H1 (cell line): ENCODE data around the gene CACNA1C. TPM values are rescaled to one million over a fixed set of nuclear protein-coding genes. Genes with fewer than 3 reads are reported as not detected.
A peak's percentile ranks its signal among the peaks of the same experiment; 100 is the strongest.

Experiments
- CTCF ChIA-PET: fragments of 300-600 bp; sonication (Branson Sonifier 250); formaldehyde crosslinking; loops from one replicate; lab custom pipeline; 2021; ENCODE audit not compliant: partially characterized antibody; lab: Charles Lee
- POLR2A ChIA-PET: fragments of 300-600 bp; sonication (Branson Sonifier 250); formaldehyde crosslinking; loops from one replicate; lab custom pipeline; 2021; ENCODE audit warnings: inconsistent platforms; ENCODE audit not compliant: partially characterized antibody; lab: Charles Lee
- DNase-seq, 2 experiments: peaks; one replicate each; pipeline versions ENCODE4 v3.0.0 to v3.0.0-alpha.2; 2010 to 2022; ENCODE audit warnings: low spot score in 2 of 2, low read depth in 1 of 2, mixed read lengths in 1 of 2
- FAIRE-seq: peaks from 2 replicates; lab custom pipeline; 2011; peaks lifted over from hg19 to GRCh38; lab: Jason Lieb, UNC
- H2AFZ ChIP-seq: 2 replicates; pipeline ENCODE4 v1.8.1; 2012; ENCODE audit warnings: low read length, inconsistent platforms
- H2AK5ac ChIP-seq: 2 replicates; pipeline ENCODE4 v1.6.1; 2013; ENCODE audit warnings: low read depth, low read length
- H2BK120ac ChIP-seq: replicated peaks from 2 replicates; pipeline ENCODE3; 2013; ENCODE audit warnings: low read depth, low read length, inconsistent platforms
- H2BK12ac ChIP-seq: 2 replicates; pipeline ENCODE4 v1.6.1; 2013; ENCODE audit warnings: low read depth, low read length
- H2BK15ac ChIP-seq: 2 replicates; pipeline ENCODE4 v1.6.1; 2013; ENCODE audit warnings: low read length
- H2BK20ac ChIP-seq: 2 replicates; pipeline ENCODE4 v1.6.1; 2013; ENCODE audit warnings: low read length
- H2BK5ac ChIP-seq: 2 replicates; pipeline ENCODE4 v1.6.1; 2013; ENCODE audit warnings: low read depth, low read length
- H3K14ac ChIP-seq: 2 replicates; pipeline ENCODE4 v1.6.1; 2013; ENCODE audit warnings: inconsistent platforms; ENCODE audit not compliant: insufficient read length
- H3K18ac ChIP-seq: 2 replicates; pipeline ENCODE4 v1.6.1; 2013; ENCODE audit warnings: low read length; ENCODE audit errors: extremely low read depth
- H3K23ac ChIP-seq: 2 replicates; pipeline ENCODE4 v1.6.1; 2013; ENCODE audit warnings: inconsistent platforms; ENCODE audit not compliant: insufficient read length
- H3K23me2 ChIP-seq: 2 replicates; pipeline ENCODE4 v1.6.1; 2013; ENCODE audit warnings: low read depth, low read length
- H3K27ac ChIP-seq: 2 replicates; pipeline ENCODE4 v1.6.1; 2011; ENCODE audit warnings: low read depth, low read length, inconsistent platforms
- H3K27me3 ChIP-seq, 4 experiments: replicated peaks in 1 of 4; 1 replicate in 1 of 4; 2 replicates in 3 of 4; pipeline versions ENCODE4 v1.6.1 to v1.8.1; 2011 to 2013; ENCODE audit warnings: low read length in 3 of 4, mild to moderate bottlenecking in 3 of 4, inconsistent platforms in 2 of 4, mixed read lengths in 2 of 4, moderate library complexity in 1 of 4; ENCODE audit not compliant: control insufficient read depth in 3 of 4, insufficient read depth in 3 of 4; ENCODE audit errors: extremely low read depth in 1 of 4
- H3K36me3 ChIP-seq, 4 experiments: 2 replicates each; pipeline versions ENCODE4 v1.6.1 to v1.8.1; 2011 to 2013; ENCODE audit warnings: mild to moderate bottlenecking in 4 of 4, low read length in 3 of 4, moderate library complexity in 2 of 4, control low read depth in 1 of 4, inconsistent platforms in 1 of 4; ENCODE audit not compliant: insufficient read depth in 4 of 4, control insufficient read depth in 2 of 4
- H3K4ac ChIP-seq: replicated peaks from 2 replicates; pipeline ENCODE3; 2013; ENCODE audit warnings: low read length, low read depth, mixed read lengths, inconsistent platforms; ENCODE audit not compliant: insufficient read length
- H3K4me1 ChIP-seq, 4 experiments: replicated peaks in 1 of 4; 1 replicate in 1 of 4; 2 replicates in 3 of 4; pipeline versions ENCODE4 v1.6.1 to v1.8.1; 2011 to 2013; ENCODE audit warnings: low read length in 3 of 4, inconsistent platforms in 2 of 4, mixed read lengths in 1 of 4; ENCODE audit not compliant: insufficient read depth in 4 of 4, control insufficient read depth in 3 of 4
- H3K4me2 ChIP-seq, 2 experiments: 2 replicates each; pipeline versions ENCODE4 v1.6.1 to v1.8.1; 2011 to 2013; ENCODE audit warnings: low read depth in 2 of 2, low read length in 2 of 2, control low read depth in 1 of 2, inconsistent platforms in 1 of 2, mild to moderate bottlenecking in 1 of 2; ENCODE audit not compliant: insufficient read depth in 1 of 2
- H3K4me3 ChIP-seq, 4 experiments: fragments of 200-600, 300-600 bp in 1 of 4; sonication (generic), shearing (Covaris generic), sonication (Bioruptor Twin) in 1 of 4; 2 replicates each; pipeline versions ENCODE4 v1.5.1 to v1.8.1; 2011 to 2016; ENCODE audit warnings: low read length in 4 of 4, low read depth in 3 of 4, control low read depth in 2 of 4, inconsistent platforms in 2 of 4, mild to moderate bottlenecking in 2 of 4, mixed read lengths in 1 of 4, moderate library complexity in 1 of 4; ENCODE audit not compliant: insufficient read depth in 2 of 4; ENCODE audit errors: extremely low read depth in 1 of 4
- H3K56ac ChIP-seq: replicated peaks from 2 replicates; pipeline ENCODE3; 2013; ENCODE audit warnings: low read depth, mild to moderate bottlenecking, mixed read lengths, low read length, inconsistent platforms; ENCODE audit not compliant: insufficient read length
- H3K79me1 ChIP-seq: 2 replicates; pipeline ENCODE4 v1.6.1; 2013; ENCODE audit warnings: low read depth, low read length, control low read depth
- H3K79me2 ChIP-seq, 2 experiments: 2 replicates each; pipeline versions ENCODE4 v1.6.1 to v1.8.1; 2012 to 2013; ENCODE audit warnings: low read length in 2 of 2, mild to moderate bottlenecking in 2 of 2, inconsistent platforms in 1 of 2; ENCODE audit not compliant: insufficient read depth in 2 of 2, control insufficient read depth in 1 of 2
- H3K9ac ChIP-seq, 4 experiments: replicated peaks in 1 of 4; 1 replicate in 1 of 4; 2 replicates in 3 of 4; pipeline versions ENCODE4 v1.6.1 to v1.8.1; 2011 to 2013; ENCODE audit warnings: low read depth in 3 of 4, low read length in 3 of 4, control low read depth in 2 of 4, mild to moderate bottlenecking in 2 of 4, moderate library complexity in 2 of 4, inconsistent platforms in 1 of 4; ENCODE audit errors: extremely low read depth in 1 of 4
- H3K9me3 ChIP-seq, 2 experiments: 2 replicates each; pipeline versions ENCODE4 v1.6.1 to v1.8.1; 2012 to 2013; ENCODE audit warnings: mild to moderate bottlenecking in 2 of 2, moderate library complexity in 2 of 2, control low read depth in 1 of 2, inconsistent platforms in 1 of 2, low read depth in 1 of 2, low read length in 1 of 2, mixed read lengths in 1 of 2; ENCODE audit not compliant: insufficient read depth in 2 of 2
- H4K20me1 ChIP-seq, 2 experiments: replicated peaks in 1 of 2; 2 replicates each; pipeline versions ENCODE3 to v1.8.1; 2011 to 2013; ENCODE audit warnings: inconsistent platforms in 2 of 2, low read length in 2 of 2, mild to moderate bottlenecking in 1 of 2; ENCODE audit not compliant: insufficient read depth in 2 of 2, control insufficient read depth in 1 of 2
- H4K5ac ChIP-seq: 2 replicates; pipeline ENCODE4 v1.6.1; 2013; ENCODE audit warnings: low read length, low read depth, mixed read lengths, inconsistent platforms; ENCODE audit not compliant: insufficient read length
- H4K8ac ChIP-seq: 2 replicates; pipeline ENCODE4 v1.8.0; 2013; ENCODE audit warnings: mild to moderate bottlenecking, moderate library complexity, low read length, inconsistent platforms; ENCODE audit not compliant: insufficient read depth; ENCODE audit errors: extremely low read depth
- H4K91ac ChIP-seq: replicated peaks from 2 replicates; pipeline ENCODE3; 2013; ENCODE audit warnings: low read length, mixed read lengths, inconsistent platforms; ENCODE audit not compliant: insufficient read length
- ATF3 ChIP-seq: IDR thresholded peaks from 2 replicates; pipeline ENCODE4 v1.6.1; 2011; ENCODE audit warnings: low read depth, mild to moderate bottlenecking, low read length; ENCODE audit not compliant: insufficient read depth
- EP300 ChIP-seq, 2 experiments: IDR thresholded peaks; 1 replicate in 1 of 2; 2 replicates in 1 of 2; pipeline ENCODE4 v1.6.1; 2011 to 2012; ENCODE audit warnings: low read depth in 2 of 2, low read length in 2 of 2, mild to moderate bottlenecking in 2 of 2, borderline replicate concordance in 1 of 2, inconsistent platforms in 1 of 2, moderate library complexity in 1 of 2
- KDM1A ChIP-seq: fragments of 200-600, 300-600 bp; sonication (generic); IDR thresholded peaks from 2 replicates; pipeline ENCODE4 v1.7.1; 2016; ENCODE audit warnings: mild to moderate bottlenecking, low read length, borderline replicate concordance
- MAX ChIP-seq: IDR thresholded peaks from 2 replicates; pipeline ENCODE4 v1.6.1; 2012; ENCODE audit warnings: inconsistent platforms
- NRF1 ChIP-seq: IDR thresholded peaks from 2 replicates; pipeline ENCODE4 v1.6.1; 2011; ENCODE audit warnings: mild to moderate bottlenecking, low read depth, low read length, improper control_type of control experiment
- PHF8 ChIP-seq: fragments of 200-600 bp; sonication (generic); conservative IDR thresholded peaks from 2 replicates; pipeline ENCODE4 v1.7.1; 2012; ENCODE audit warnings: low read depth, mild to moderate bottlenecking, inconsistent platforms, low read length, moderate library complexity
- RAD21 ChIP-seq, 2 experiments: IDR thresholded peaks in 1 of 2; conservative IDR thresholded peaks in 1 of 2; 2 replicates each; pipeline ENCODE4 v1.6.1; 2011; ENCODE audit warnings: low read depth in 2 of 2, low read length in 2 of 2, improper control_type of control experiment in 1 of 2, inconsistent platforms in 1 of 2, mild to moderate bottlenecking in 1 of 2, moderate library complexity in 1 of 2
- RFX5 ChIP-seq: IDR thresholded peaks from 2 replicates; pipeline ENCODE4 v1.6.1; 2011; ENCODE audit warnings: low read depth, low read length, improper control_type of control experiment, borderline replicate concordance
- SIN3A ChIP-seq, 2 experiments: IDR thresholded peaks in 1 of 2; conservative IDR thresholded peaks in 1 of 2; 2 replicates each; pipeline ENCODE4 v1.6.1; 2011 to 2012; ENCODE audit warnings: low read length in 2 of 2, improper control_type of control experiment in 1 of 2, low read depth in 1 of 2, mild to moderate bottlenecking in 1 of 2
- TBP ChIP-seq: IDR thresholded peaks from 2 replicates; pipeline ENCODE4 v1.6.1; 2011; ENCODE audit warnings: low read depth, low read length, improper control_type of control experiment
- WGBS, 2 experiments: shearing (Covaris generic) in 1 of 2; methylation state at CpG; one replicate each; pipeline versions ENCODE4 v1.1.6 to v1.1.7; 2013 to 2015; ENCODE audit warnings: low lambda C conversion rate in 2 of 2, mixed read lengths in 2 of 2, inconsistent platforms in 1 of 2, low coverage in 1 of 2, missing lambda C conversion rate in 1 of 2; ENCODE audit not compliant: insufficient replicate concordance in 2 of 2, insufficient coverage in 1 of 2, insufficient read length in 1 of 2; ENCODE audit errors: extremely low coverage in 1 of 2, missing lambda C conversion rate in 1 of 2; 5-methylcytosine and 5-hydroxymethylcytosine counted together
- polyA plus RNA-seq, 7 experiments: library from polyadenylated mRNA; depleted of rRNA in 3 of 7; stranded (reverse) in 5 of 7; unstranded in 2 of 7; fragments of >200 nt in 5 of 7; fragments of 200-250 nt in 2 of 7; gene quantifications; 1 replicate in 5 of 7; 2 replicates in 1 of 7; 4 replicates in 1 of 7; pipeline versions ENCODE4 v1.2.1 to v1.2.3, GENCODE V29; 2011 to 2013; ENCODE audit warnings: missing spikeins in 2 of 7, mixed read lengths in 2 of 7
- total RNA-seq: library from RNA; stranded (reverse); fragmentation: NEBNext Ultra II Directional; extraction: Animal tissue kit (Norgen Biotek cat#: 25700); gene quantifications from 2 replicates; pipeline ENCODE4 v1.2.1, GENCODE V29; 2021

The CACNA1C gene
- total and polyA plus RNA-seq, 2 of the 8 experiments (the other 6 are each of a cell fraction or from before 2014, with no cell fraction given) = 1.3 TPM

GRCh38 chr12:2384533-2385351 is 332.0 kb downstream of the CACNA1C start:
- Histone ChIP-seq H3K36me3 (no peaks in the 10 kb centered on the region), H3K14ac (no peak overlapping the region), H2AFZ (no peak overlapping the region), H2BK12ac (no peak overlapping the region), H3K4ac (no peak overlapping the region), H3K23me2 (no peaks in the 10 kb centered on the region), H3K18ac (no peak overlapping the region), H4K91ac (no peak overlapping the region), H3K56ac (no peak overlapping the region), H4K5ac (no peak overlapping the region), H4K8ac (no peak overlapping the region), H3K23ac (no peak overlapping the region), H2BK20ac (no peak overlapping the region), H2BK5ac (no peak overlapping the region), H3K4me3 (no peak overlapping the region), H2BK15ac (no peak overlapping the region), H3K27ac (no peak overlapping the region), H3K9ac (no peak overlapping the region), H3K9me3 (no peaks in the 10 kb centered on the region), H3K79me2 (no peaks in the 10 kb centered on the region), H3K4me2 (no peak overlapping the region), H2BK120ac (no peak overlapping the region), H3K27me3 (no peaks in the 10 kb centered on the region), H3K4me1 (peaks cover 0 to 4% (median 0%) of the 10 kb centered on the region in 4 experiments; a peak in 1 of 7 replicates), H4K20me1 (no peaks in the 10 kb centered on the region), H2AK5ac (no peak overlapping the region), H3K79me1 (no peaks in the 10 kb centered on the region)
- DNase-seq (no peak), FAIRE-seq (no peak)
- CTCF ChIA-PET = interaction anchor here (1.0 to 6.0 kb wide), 3 partner anchors 10 to 198 kb away, joined by 4 to 77 read pairs (median 8); no protein-coding TSS in a partner anchor
- POLR2A ChIA-PET = no interaction called here
- 86% methylated on average over 17 of the region's 17 CpGs; no CpG with 5 or more reads in 1 of the 2 experiments for WGBS, 2 experiments
- TF ChIP-seq SIN3A (conservative IDR thresholded peaks at IDR 0.05 in 1 of 2, IDR thresholded peaks at IDR 0.05 in 1 of 2; ENCODE audit: low read depth in 1 of 2, low read length in 2 of 2) = no peak
- no peak for TF ChIP-seq ATF3
- no peak for TF ChIP-seq PHF8
- no peak for TF ChIP-seq RFX5
- no peak for TF ChIP-seq NRF1
- no peak for TF ChIP-seq EP300 (IDR thresholded peaks at IDR 0.05; ENCODE audit: borderline replicate concordance in 1 of 2, low read depth in 2 of 2, low read length in 2 of 2)
- TF ChIP-seq TBP = no peak
- peak in 1 of 2 experiments; percentile 29; a peak in 3 of 4 replicates for TF ChIP-seq RAD21 (IDR thresholded peaks at IDR 0.05 in 1 of 2, conservative IDR thresholded peaks at IDR 0.05 in 1 of 2; ENCODE audit: low read depth in 2 of 2, low read length in 2 of 2)
- TF ChIP-seq MAX = no peak
- no peak for TF ChIP-seq KDM1A
